GM12891 (cell line): ENCODE measurements around the gene PPIL4.

Experiments
- PAX5 ChIP-seq: IDR thresholded peaks from 2 replicates; pipeline ENCODE4 v1.6.1; 2011; ENCODE audit warnings: low read length, moderate library complexity, mild to moderate bottlenecking; ENCODE audit not compliant: insufficient read depth, severe bottlenecking
- POLR2A ChIP-seq: IDR thresholded peaks from 2 replicates; pipeline ENCODE4 v1.6.1; 2011; ENCODE audit warnings: low read depth, low read length, control low read depth
- POLR2AphosphoS5 ChIP-seq: IDR thresholded peaks from 2 replicates; pipeline ENCODE4 v1.6.1; 2011; ENCODE audit warnings: low read depth, low read length, control low read depth
- POU2F2 ChIP-seq: IDR thresholded peaks from 2 replicates; pipeline ENCODE4 v1.6.1; 2011; ENCODE audit warnings: low read depth, mild to moderate bottlenecking, control low read depth, low read length, moderate library complexity
- TAF1 ChIP-seq: IDR thresholded peaks from 2 replicates; pipeline ENCODE4 v1.6.1; 2011; ENCODE audit warnings: low read depth, low read length, control low read depth

GRCh38 chr6:149492798-149493343 is 53.0 kb downstream of the PPIL4 start:
- TF ChIP-seq POLR2AphosphoS5 (no peak), POLR2A (no peak), PAX5 (no peak), TAF1 (no peak), POU2F2 (no peak)
